ENCODE data around the gene MAP4K4.

DNA sequence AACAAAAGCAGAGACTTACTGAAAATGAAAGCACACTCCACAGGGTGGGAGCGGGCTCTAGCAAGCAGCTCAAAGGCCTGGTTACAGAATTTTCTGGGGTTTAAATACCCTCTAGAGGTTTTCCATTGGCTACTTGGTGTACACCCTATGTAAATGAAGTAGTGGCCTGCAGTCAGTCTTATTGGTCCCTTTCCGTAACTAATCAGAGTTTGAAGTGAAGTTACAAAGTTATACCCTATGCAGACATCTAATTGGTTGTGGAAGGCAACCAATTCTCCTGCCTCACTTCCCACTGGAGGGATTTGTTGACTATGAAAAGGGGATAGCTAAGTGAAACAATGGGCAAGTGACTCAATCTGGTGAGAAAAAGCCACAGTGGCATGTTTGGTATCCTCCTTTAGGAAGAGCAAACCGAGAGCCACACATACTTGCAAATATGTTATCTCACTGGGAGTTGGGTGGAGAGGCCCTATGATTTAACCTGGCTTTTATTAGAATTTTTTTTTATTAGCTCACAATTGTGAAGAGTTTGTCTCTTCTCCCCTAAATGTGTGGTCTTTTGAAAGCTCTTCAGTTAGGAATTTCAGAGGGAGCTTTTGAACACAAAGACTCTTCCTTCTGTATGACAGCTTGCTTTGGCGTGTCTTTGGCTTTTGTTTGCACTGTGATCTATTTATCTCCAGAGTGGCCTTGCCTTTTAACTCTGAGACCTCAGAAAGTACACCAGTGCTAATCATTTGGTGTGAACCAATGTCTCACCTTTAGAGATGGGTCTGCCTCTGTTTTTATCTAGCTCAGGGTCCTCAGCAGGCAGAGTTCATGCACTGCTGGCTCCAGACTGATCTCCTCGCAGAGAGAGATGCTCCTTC lies 69.6 kb downstream of the MAP4K4 start:
- TF ChIP-seq, protein P1, sequence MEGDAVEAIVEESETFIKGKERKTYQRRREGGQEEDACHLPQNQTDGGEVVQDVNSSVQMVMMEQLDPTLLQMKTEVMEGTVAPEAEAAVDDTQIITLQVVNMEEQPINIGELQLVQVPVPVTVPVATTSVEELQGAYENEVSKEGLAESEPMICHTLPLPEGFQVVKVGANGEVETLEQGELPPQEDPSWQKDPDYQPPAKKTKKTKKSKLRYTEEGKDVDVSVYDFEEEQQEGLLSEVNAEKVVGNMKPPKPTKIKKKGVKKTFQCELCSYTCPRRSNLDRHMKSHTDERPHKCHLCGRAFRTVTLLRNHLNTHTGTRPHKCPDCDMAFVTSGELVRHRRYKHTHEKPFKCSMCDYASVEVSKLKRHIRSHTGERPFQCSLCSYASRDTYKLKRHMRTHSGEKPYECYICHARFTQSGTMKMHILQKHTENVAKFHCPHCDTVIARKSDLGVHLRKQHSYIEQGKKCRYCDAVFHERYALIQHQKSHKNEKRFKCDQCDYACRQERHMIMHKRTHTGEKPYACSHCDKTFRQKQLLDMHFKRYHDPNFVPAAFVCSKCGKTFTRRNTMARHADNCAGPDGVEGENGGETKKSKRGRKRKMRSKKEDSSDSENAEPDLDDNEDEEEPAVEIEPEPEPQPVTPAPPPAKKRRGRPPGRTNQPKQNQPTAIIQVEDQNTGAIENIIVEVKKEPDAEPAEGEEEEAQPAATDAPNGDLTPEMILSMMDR (IDR thresholded peaks at IDR 0.05; ENCODE audit: borderline replicate concordance, extremely low read depth, low read length, poor library complexity, severe bottlenecking): no peak
- no peak for TF ChIP-seq EZH2 (IDR thresholded peaks at IDR 0.05; ENCODE audit: borderline replicate concordance, low read depth, low read length, severe bottlenecking)

Data from DND-41 (cell line).